ENCODE results near the gene OR2A25. TPM values are rescaled to one million over a fixed set of nuclear protein-coding genes. Genes with fewer than 3 reads are reported as not detected.

Gene OR2A25
- total RNA-seq (not detected), polyA plus RNA-seq (under 1 TPM in 1 of 2 donors, not detected in 1; 0.12 TPM)

- Histone ChIP-seq H3K4me1 (no peaks in the 10 kb centered on the region), H3K4me3 (no peak within 1 kb of the TSS), H3K36me3 (no peaks in the 10 kb centered on the region), H3K27me3 (no peaks in the 10 kb centered on the region), H3K9me3 (no peaks in the 10 kb centered on the region), H3K27ac (no peak within 1 kb of the TSS)
- no peak for TF ChIP-seq CTCF (IDR thresholded peaks at IDR 0.05)
- ATAC-seq (no peak), DNase-seq (no peak), FAIRE-seq (no peak)
- intact Hi-C loops (cut with DNase I) = no loop called here
- 48 to 56% methylated on average over 1 of the region's 1 CpG for WGBS, 2 donors
These were observed at the start of gene OR2A25 for GRCh38 chr7:144069511-144069910. Gene OR2A25 (plus strand): TSS chr7:144069811. CDS start chr7:144074220, 4,409 bp downstream.

- H3K4me3 ChIP-seq = no peak overlapping the region
- no peak for ATAC-seq
- H3K36me3 ChIP-seq = no peaks in the 10 kb centered on the region
- no peaks in the 10 kb centered on the region for H3K27me3 ChIP-seq
- intact Hi-C loops (cut with DNase I) = no loop called here
- no peak for FAIRE-seq
- H3K4me1 ChIP-seq = no peaks in the 10 kb centered on the region
- no peak for TF ChIP-seq CTCF (IDR thresholded peaks at IDR 0.05)
- DNase-seq = no peak
- H3K9me3 ChIP-seq = no peaks in the 10 kb centered on the region
- H3K27ac ChIP-seq = no peak overlapping the region
- 40 to 44% methylated on average over 3 of the region's 3 CpGs for WGBS, 2 donors
These were observed 49.3 kb upstream of the OR2A25 start for GRCh38 chr7:144020340-144020739.

- no peak for TF ChIP-seq CTCF (IDR thresholded peaks at IDR 0.05)
- no peaks in the 10 kb centered on the region for H3K27me3 ChIP-seq
- H3K27ac ChIP-seq = no peak overlapping the region
- intact Hi-C loops (cut with DNase I) = no loop called here
- H3K4me3 ChIP-seq = no peak overlapping the region
- H3K4me1 ChIP-seq = no peaks in the 10 kb centered on the region
- DNase-seq (no peak), FAIRE-seq (no peak), ATAC-seq (no peak)
- H3K9me3 ChIP-seq = no peaks in the 10 kb centered on the region
- H3K36me3 ChIP-seq = no peaks in the 10 kb centered on the region
These were observed 47.4 kb upstream of the OR2A25 start for GRCh38 chr7:144022169-144022568.

GRCh38 chr7:144023171-144023827 is 46.3 kb upstream of the OR2A25 start:
- FAIRE-seq (no peak), ATAC-seq (no peak), DNase-seq (no peak)
- intact Hi-C loops (cut with DNase I) = no loop called here
- no peaks in the 10 kb centered on the region for H3K36me3 ChIP-seq
- no peaks in the 10 kb centered on the region for H3K9me3 ChIP-seq
- no peaks in the 10 kb centered on the region for H3K27me3 ChIP-seq
- 79 to 81% methylated on average over 4 of the region's 4 CpGs for WGBS, 2 donors
- no peak overlapping the region for H3K27ac ChIP-seq
- no peak for TF ChIP-seq CTCF (IDR thresholded peaks at IDR 0.05)
- no peaks in the 10 kb centered on the region for H3K4me1 ChIP-seq
- H3K4me3 ChIP-seq = no peak overlapping the region

- Histone ChIP-seq H3K27ac (no peak overlapping the region), H3K4me1 (no peaks in the 10 kb centered on the region), H3K36me3 (no peaks in the 10 kb centered on the region), H3K27me3 (no peaks in the 10 kb centered on the region), H3K9me3 (no peaks in the 10 kb centered on the region), H3K4me3 (no peak overlapping the region)
- DNase-seq (no peak), FAIRE-seq (no peak), ATAC-seq (no peak)
- 72 to 76% methylated on average over 3 of the region's 3 CpGs for WGBS, 2 donors
- TF ChIP-seq CTCF (IDR thresholded peaks at IDR 0.05) = no peak
- intact Hi-C loops (cut with DNase I) = no loop called here
These were observed 45.4 kb upstream of the OR2A25 start for GRCh38 chr7:144024213-144024612.
